SW 1271 (cell line): ENCODE measurements around the gene IGFBP6.

Experiments
- DNase-seq, 2 experiments: peaks; one replicate each; lab custom pipeline; 2025; lab: John Stamatoyannopoulos, UW

IGFBP6 gene, protein sequence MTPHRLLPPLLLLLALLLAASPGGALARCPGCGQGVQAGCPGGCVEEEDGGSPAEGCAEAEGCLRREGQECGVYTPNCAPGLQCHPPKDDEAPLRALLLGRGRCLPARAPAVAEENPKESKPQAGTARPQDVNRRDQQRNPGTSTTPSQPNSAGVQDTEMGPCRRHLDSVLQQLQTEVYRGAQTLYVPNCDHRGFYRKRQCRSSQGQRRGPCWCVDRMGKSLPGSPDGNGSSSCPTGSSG

DNA sequence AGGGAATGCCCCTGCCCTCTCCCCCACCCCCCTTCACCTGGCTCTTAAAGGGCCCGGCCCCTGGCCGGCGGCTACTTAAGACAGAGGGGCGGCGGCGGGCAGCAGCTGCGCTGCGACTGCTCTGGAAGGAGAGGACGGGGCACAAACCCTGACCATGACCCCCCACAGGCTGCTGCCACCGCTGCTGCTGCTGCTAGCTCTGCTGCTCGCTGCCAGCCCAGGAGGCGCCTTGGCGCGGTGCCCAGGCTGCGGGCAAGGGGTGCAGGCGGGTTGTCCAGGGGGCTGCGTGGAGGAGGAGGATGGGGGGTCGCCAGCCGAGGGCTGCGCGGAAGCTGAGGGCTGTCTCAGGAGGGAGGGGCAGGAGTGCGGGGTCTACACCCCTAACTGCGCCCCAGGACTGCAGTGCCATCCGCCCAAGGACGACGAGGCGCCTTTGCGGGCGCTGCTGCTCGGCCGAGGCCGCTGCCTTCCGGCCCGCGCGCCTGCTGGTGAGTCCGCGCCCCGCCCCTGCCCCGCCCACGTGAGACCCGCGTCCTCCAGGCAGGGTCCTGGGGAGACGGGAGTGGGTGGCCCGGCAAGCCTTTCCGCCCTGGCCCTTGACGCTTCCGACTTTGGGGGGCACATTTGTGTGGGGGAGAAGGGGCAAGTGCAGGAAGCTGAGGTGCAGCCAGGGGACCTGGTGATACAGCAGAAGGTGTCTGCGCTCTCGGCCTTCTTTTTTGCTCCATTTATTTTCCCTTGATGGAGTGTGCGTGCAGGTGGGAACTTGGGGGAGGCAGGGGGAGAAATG is at the start of gene IGFBP6:
Gene IGFBP6, plus strand, starts transcription at position 104 of the 790 bp plus-strand sequence. Its CDS starts 51 bp downstream, at position 155.
- DNase-seq = no peak

DNA sequence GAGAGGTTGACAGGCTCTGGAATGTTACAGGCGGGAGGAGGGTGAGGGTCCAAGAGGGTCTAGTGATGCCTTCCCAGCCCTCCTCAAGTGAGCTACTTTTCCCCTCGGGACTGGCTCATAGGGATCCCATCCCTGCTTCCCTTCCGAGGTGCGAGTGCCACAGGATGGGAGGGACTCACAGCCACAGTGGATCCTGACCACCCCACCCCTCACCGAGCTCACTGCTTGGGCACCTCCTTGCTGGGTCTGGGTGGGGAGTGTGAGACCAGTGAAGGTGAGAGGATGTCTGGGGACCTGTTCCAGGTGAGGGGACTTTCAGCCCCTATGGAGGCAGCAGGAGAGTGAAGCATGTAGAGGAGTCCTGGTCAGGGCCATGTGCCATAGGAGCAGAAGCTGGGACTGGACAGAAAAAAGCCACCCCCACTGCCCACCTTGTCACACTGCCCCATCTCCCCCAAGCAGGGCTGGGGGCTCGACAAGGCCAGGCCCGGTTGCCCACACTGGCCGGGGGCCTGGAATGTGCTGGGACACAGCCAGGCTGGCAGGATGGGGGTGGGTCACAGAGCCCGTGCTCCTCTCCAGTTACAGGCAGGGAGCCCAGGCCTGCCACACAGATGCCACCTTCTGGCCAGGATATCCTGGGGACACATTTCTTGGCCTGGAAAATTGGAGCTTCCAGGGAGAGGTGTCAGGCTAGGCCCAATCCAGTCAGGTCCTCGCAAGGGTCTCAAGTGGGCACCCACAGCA is 49.3 kb upstream of the IGFBP6 start:
- DNase-seq = peak; percentile 55 to 74

DNA sequence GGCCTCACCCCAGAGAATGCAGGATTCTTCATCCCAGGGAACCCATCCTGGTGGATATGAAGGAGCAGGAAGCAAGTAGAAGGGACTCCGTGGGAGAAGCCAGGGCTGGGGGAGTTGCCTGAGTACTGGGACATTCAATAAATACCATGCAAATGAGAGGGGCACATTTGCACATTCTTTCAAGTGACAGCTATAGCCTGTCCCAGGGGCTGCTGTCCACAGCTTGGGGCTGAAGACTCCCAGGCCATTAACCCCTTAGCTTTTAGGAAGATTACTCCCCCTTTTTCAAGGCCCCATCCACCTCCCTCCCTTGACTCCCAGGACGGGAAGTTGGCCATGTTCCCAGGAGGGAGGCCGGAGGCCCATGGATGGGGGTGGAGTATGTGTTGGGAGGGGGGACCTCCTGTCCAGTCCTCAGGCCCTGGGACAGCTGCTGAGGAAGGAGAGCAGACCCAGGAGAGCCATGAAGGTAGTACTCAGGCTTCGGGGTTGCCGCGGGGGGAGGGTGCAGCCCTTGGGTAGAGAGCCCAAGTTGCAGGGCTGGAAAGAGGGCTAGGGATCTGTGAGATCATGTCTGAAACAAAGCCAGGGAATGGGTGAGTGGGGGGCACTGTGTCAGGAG is 48.6 kb upstream of the IGFBP6 start:
- DNase-seq = peak in 1 of 2 experiments; percentile 66

DNA sequence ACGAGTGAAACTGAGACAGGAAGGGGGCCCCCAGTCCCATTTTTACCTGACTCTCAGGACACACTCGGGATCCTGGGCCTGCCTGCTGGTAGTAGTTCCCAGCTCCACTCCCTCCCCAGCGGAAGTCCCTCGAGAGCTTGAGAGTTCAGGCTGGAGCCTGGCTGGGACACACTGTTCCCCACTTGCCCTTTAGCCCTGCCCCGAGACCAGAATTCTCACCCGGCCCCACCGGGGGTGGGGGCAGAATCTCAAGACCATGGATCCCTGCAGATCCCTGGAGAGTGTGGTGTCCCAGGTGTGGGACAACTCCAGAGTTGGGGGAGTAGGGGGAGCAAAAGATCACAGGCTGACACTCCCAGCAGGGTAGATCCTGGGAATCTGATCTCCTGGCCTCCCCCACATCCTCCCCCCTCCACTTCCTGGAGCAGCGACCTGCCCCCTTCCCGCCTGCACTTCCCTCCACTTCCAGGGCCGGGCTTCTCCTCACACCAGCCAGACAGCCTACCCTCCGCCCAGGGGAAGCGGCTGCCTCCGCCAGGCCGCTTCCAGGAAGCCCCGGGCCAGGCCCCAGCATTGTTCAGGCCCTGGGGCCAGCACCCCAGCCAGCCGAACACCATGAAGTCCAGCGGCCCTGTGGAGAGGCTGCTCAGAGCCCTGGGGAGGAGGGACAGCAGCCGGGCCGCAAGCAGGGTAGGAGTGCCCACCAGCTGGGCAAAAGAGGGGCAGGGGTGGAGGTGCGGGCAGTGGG is 47.7 kb upstream of the IGFBP6 start, which contains the start of gene TNS2:
Gene TNS2, plus strand, starts transcription at position 495 of the 748 bp plus-strand sequence. Its CDS starts 121 bp downstream, at position 616.
- DNase-seq = peak; percentile 38 to 63

DNA sequence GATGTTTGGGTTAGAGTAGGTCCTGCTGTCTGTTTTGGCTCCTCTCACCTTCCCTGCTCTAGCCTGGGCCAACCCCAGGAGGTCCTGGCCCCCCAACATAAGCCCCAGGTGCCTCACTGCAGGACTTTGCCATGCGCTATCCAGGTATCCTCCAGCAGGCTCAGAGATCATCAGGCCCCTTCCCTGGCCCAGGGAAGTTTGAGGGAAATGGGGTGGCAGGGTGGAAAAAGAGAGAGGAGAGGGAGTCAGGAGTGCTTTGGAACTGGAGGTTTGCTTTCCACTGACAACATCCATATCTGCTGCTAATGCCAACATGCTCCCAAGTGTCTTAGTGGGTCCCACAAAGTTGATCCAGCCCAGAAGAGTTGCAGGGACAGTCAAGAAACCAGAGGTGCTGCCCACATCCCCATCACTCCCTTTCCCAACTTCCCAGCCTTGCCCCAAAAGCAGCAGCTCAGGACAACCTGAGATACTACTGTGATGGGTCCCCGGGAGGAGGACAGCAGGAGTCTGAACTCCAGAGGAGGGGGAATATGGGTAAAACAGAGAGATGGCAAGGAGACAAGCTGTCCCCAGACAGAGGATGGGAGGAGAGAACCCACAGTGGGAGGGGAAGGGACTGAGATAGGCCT is 46.9 kb upstream of the IGFBP6 start:
- no peak for DNase-seq

DNA sequence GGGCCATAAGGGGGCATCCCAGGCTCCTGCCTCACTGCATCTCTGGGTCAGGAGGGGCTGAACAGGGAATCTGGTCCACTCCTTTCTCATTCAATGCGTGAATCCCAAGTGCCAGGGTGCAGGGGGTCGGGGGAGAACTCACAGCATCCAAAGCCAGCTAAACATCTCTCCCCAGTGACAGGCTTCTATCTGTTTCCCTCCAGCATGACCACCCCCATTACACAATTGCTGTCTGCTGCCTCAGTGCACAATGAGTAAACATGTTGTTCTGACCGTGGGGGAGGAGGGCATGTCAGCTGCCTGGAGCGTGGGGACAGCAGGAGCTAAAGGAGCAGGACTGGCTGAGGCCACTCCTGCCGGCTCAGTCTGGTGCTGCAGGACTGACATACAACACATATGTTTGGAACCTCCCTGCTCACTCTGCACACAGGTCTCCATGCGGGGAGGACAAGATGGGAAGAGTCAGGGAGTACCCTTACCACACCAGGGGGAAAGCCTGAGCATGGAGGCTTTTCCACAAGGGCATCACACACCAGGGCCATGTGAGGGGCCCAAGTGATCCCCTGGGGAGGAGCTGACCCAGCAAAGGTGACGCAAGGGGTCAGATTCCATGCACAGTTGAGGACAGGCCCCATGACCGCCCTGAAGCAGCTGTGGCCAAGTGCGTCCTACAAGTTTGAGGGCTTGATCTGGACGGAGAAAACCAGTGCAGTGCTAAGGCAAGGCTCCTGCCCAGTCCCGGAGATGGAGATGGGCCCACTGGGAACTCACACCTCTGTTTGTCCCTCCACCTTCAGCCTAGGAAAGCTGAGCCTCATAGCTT is 46.2 kb upstream of the IGFBP6 start:
- DNase-seq = no peak

DNA sequence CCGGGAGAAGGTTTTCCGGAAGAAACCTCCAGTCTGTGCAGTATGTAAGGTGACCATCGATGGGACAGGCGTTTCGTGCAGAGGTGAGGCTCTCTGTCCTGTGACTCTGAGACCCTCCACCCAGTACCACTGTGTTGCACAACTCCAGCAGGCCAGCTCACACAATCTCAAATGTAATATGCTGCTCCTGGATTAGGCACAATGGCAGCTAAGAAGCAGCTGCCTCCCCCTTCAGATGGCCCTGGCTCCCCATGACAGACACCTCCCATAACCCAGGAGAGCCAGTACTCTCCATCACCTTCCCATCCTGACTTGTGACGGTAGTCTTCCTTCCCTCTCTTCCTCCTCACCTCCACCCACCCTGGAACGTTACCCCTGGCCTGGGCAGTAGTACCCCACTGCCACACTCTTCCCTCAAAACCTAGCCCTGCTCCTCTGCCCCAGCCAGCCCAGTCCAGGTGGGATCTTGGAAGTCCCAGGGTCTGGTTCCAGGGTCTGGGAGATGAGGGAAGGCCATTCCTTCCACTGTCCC is 45.5 kb upstream of the IGFBP6 start:
- no peak for DNase-seq

DNA sequence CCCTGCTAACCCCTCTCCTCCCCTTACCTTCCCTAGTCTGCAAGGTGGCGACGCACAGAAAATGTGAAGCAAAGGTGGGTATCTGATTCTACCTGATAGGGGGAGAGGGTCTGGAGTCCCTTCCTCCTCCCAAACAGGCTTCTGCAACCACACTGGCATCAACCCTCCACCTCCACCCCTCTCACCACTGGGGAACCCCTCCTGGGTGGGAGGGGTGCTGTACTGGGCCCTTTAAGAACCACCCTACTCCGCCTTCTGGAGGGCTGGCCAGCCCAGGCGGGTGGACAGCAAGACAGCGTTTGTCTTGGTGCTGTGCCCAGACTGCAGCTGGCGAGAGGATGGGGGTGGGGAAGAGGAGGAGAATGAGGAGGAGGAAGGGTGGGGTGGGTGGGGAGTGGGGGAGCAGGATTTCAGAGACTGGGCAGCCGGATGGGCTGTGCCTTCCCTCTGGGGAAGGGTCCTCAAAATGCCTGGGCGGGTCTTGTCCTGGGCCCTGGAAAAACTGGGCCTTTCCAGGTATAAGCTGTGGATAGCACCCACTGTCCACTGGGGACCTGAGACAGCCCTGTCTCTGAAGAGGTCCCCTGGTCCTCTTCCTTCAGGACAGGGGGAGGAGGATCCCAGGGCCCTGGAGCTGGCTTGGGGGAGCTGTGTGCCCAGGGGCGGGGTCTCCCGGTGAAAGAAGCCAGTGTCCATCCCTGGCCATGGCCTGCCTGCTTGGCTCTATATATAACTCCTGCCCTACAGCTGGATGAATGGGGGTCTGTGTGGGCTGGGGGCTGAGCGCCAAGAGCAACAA is 44.8 kb upstream of the IGFBP6 start:
- DNase-seq = peak in 1 of 2 experiments; percentile 30

DNA sequence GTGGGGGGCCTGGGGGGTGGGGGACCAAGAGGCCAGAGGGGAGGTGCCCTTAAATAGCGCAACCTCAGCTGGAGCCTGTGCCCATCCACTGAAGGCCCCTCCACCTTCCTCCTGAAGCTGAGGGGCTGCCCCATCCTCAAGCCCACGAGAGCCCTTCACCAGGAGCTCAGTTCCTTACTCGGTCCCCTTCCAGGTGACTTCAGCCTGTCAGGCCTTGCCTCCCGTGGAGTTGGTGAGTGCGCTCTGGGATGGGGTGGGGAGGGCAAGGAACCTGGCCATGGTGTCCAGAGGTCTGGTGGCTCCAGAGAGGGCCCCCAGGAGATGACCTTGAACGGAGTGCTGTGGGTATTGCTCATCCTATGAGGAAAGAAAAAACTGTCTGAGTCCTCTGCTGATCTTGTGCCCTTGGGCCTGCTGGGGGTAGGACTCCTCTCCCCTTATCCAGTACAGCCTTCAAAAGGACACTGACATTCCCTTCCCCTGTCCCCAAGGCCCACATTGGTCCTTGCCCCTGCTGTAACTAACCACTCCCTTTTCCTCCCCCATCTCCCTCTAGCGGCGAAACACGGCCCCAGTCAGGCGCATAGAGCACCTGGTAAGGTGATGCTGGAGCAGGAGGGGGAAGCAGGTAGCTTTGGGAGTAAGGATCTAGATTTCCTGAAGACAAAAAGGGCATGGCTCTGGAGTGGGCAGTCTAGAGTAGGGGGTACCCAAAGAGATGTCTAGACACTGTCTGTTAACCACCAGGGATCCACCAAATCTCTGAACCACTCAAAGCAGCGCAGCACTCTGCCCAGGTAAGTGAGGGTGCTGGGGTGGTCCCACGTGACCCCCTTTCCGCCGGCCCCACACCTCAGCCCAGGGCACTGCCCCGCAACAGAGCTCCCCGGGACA is 44.0 kb upstream of the IGFBP6 start:
- peak in 1 of 2 experiments; percentile 29 for DNase-seq

DNA sequence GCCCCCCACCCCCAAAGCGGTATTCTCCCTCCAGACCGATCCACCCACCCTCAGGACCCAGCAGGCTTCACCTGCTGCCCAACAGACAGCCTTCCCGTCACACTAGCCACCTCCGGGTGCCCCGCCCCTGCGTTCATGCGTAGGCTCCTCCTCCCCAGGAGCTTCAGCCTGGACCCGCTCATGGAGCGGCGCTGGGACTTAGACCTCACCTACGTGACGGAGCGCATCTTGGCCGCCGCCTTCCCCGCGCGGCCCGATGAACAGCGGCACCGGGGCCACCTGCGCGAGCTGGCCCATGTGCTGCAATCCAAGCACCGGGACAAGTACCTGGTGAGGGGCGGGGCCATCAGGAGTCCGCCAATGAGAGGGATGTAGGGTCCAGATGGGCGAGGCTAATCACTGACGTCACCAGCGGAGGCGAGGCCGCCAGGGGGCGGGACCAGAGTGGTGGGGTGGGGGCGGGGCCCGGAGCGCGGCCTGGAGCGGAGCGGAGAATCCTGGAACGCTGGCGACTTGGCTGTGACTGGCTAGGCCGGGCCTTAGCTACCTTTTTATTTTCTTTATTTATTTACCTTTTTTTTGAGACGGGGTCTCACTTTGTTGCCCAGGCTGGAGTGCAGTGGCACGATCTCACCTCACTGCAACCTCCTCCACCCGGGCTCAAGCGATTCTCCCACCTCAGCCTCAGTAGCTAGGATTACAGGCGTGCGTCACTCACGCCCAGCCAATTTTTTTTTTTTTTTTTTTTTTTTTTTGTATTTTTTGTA is 43.2 kb upstream of the IGFBP6 start:
- peak in 1 of 2 experiments; percentile 62 for DNase-seq

DNA sequence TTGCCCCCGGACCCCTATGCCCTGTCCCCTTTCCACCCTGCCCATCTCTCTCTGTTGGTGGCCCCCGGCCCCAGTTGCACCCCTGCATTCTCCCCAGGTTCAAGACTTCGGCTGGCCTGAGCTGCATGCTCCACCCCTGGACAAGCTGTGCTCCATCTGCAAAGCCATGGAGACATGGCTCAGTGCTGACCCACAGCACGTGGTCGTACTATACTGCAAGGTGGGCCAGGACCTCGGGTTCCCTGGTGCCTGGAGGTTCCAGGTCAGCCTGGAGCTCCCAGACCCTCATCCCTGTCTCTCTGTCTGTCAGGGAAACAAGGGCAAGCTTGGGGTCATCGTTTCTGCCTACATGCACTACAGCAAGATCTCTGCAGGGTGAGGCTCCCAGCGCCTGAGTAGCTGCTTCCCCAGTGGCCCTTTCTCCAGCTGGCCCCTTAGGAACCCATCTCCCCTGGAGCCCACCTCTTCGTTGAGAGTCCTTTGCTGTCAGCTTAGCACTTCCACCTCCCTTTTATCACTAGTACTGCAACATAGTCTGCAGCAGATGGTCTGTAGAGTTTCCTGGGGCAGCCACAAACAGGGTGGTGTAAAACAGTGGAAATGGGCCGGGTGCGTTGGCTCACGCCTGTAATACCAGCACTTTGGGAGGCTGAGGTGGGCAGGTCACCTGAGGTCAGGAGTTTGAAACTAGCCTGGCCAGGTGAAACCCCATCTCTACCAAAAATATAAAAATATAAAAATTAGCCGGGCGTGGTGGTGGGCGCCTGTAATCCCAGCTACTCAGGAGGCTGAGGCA is 41.8 kb upstream of the IGFBP6 start:
- no peak for DNase-seq

DNA sequence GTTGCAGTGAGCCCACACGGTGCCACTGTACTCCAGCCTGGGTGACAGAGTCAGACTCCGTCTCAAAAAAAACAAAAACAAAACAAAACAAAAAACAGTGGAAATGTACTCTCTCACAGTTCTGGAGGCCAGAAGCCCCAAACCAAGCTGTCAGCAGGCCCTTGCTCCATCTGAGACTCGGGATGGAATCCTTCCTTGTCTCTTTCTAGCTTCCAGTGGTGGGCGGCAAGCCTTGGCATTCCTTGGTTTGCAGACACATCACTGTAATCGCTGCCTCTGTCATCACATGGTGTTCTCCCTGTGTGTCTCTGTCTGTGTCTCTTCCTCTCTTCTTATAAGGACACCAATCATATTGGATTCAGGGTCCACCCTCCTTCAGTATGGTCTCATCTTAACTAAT is 41.2 kb upstream of the IGFBP6 start:
- DNase-seq = no peak

DNA sequence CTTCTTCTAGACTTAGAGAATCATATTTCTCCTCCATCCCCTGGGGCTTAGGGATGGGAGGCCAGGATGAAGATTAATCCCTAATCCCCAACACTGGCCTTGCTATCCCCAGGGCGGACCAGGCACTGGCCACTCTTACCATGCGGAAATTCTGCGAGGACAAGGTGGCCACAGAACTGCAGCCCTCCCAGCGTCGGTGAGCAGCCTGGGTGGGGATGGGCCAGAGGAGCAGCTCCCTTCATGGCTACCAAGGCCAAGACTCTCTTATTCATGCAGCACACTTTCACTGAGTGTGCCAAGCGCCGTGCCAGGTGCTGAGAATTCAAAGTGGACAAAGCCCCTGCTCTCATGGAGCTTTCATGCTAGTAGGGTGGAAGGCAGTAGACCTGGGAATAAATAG is 40.6 kb upstream of the IGFBP6 start:
- DNase-seq = no peak

DNA sequence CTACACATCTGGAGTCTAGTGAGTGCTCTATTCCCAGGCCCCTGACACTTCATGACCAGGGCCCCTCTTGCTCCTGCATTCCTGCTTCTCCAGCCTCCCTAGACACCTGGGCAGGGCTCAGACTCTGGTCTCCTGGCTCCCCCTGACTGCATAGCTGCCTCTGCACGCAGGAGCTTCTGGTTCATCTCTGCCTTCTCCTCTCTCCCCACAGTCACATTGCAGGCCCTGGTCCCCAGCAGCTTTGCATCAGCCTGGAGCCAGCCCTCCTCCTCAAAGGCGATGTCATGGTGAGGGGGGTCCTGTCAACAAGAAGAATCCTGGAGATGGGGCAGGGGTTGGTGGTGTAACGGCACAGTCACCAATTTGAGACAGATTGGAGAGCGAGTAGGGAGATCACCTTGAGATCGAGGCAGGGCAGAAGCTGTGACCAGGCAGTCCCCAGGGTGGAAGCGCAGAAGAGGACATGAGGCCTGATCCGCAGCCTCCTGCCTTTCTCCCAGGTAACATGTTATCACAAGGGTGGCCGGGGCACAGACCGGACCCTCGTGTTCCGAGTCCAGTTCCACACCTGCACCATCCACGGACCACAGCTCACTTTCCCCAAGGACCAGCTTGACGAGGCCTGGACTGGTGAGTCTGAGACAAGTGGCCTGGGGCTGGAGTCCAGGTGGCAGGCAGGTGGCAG is 39.5 kb upstream of the IGFBP6 start:
- DNase-seq = no peak

DNA sequence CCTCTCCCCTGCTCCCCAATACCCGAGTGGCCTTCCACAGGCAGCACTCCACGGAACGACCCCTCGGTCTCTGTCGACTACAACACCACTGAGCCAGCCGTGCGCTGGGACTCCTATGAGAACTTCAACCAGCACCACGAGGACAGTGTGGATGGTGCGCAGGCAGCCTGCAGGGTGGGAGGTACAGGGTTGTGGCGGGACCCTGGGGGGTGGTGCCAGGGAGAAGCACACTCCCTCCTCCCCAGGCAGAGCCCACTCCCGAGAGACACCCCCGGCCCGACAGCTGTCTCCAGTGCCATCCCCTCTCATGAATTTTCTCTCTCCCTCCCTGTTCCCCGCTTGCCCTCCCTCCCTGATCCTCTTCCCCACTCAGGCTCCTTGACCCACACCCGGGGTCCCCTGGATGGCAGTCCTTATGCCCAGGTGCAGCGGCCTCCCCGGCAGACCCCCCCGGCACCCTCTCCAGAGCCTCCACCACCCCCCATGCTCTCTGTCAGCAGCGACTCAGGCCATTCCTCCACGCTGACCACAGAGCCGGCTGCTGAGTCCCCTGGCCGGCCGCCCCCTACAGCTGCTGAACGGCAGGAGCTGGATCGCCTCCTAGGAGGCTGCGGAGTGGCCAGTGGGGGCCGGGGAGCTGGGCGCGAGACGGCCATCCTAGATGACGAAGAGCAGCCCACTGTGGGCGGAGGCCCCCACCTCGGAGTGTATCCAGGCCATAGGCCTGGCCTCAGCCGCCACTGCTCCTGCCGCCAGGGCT is 38.6 kb upstream of the IGFBP6 start:
- no peak for DNase-seq
